SK-N-SH (cell line): Measurements from ENCODE around the gene CEACAM16. TPM values are rescaled to one million over a fixed set of nuclear protein-coding genes. Genes with fewer than 3 reads are reported as not detected.

ENCODE experiments used
- CTCF ChIA-PET: fragments of 300-600, 350-600 bp; formaldehyde crosslinking; extraction: SDS; loops from one replicate; lab custom pipeline; 2021; lab: Yijun Ruan, JAX
- POLR2A ChIA-PET: fragments of 350-600 bp; sonication (Branson Sonifier 250); formaldehyde crosslinking; extraction: SDS; loops from one replicate; lab custom pipeline; 2020; ENCODE audit warnings: antibody characterized with exemption, inconsistent platforms; lab: Yijun Ruan, JAX
- DNase-seq: peaks from one replicate; pipeline ENCODE4 v3.0.0; 2012
- H2AFZ ChIP-seq: fragments of 200-600 bp; sonication (generic); 2 replicates; pipeline ENCODE4 v1.8.1; 2016; ENCODE audit warnings: antibody characterized with exemption, mild to moderate bottlenecking, low read depth
- H3F3A ChIP-seq: fragments of 200-600 bp; sonication (generic); replicated peaks from 2 replicates; pipeline ENCODE3; 2016; ENCODE audit warnings: antibody characterized with exemption, mild to moderate bottlenecking; ENCODE audit not compliant: insufficient read depth
- H3K27ac ChIP-seq, 2 experiments: fragments of 200-500 bp in 1 of 2; fragments of 200-600 bp in 1 of 2; sonication (Bioruptor generic) in 1 of 2; sonication (generic), shearing (Covaris generic) in 1 of 2; 2 replicates each; pipeline versions ENCODE4 v1.5.1 to v1.6.1; 2014 to 2016; ENCODE audit warnings: low read depth in 2 of 2, inconsistent platforms in 1 of 2, low read length in 1 of 2, mild to moderate bottlenecking in 1 of 2, mixed read lengths in 1 of 2
- H3K27me3 ChIP-seq: fragments of 200-600 bp; sonication (generic), shearing (Covaris generic); 2 replicates; pipeline ENCODE4 v1.6.1; 2016; ENCODE audit warnings: mixed run types; ENCODE audit not compliant: insufficient read depth
- H3K36me3 ChIP-seq, 2 experiments: fragments of 200-500 bp in 1 of 2; fragments of 200-600 bp in 1 of 2; sonication (Bioruptor generic) in 1 of 2; sonication (generic) in 1 of 2; replicated peaks in 1 of 2; 2 replicates each; pipeline versions ENCODE3 to v1.5.1; 2014 to 2016; ENCODE audit warnings: low read length in 1 of 2, mild to moderate bottlenecking in 1 of 2; ENCODE audit not compliant: insufficient read depth in 2 of 2, control insufficient read depth in 1 of 2
- H3K4me1 ChIP-seq, 2 experiments: fragments of 200-500 bp in 1 of 2; fragments of 200-600 bp in 1 of 2; sonication (Bioruptor generic) in 1 of 2; sonication (generic), shearing (Covaris generic) in 1 of 2; 2 replicates each; pipeline versions ENCODE4 v1.5.1 to v1.6.1; 2014 to 2016; ENCODE audit warnings: low read depth in 1 of 2, low read length in 1 of 2, mixed run types in 1 of 2; ENCODE audit not compliant: insufficient read depth in 2 of 2, control insufficient read depth in 1 of 2
- H3K4me2 ChIP-seq: fragments of 200-600 bp; sonication (generic), shearing (Covaris generic); 2 replicates; pipeline ENCODE4 v1.6.1; 2017; ENCODE audit warnings: mixed run types
- H3K4me3 ChIP-seq, 2 experiments: fragments of 200-500 bp in 1 of 2; fragments of 200-600 bp in 1 of 2; sonication (Bioruptor generic) in 1 of 2; sonication (generic), shearing (Covaris generic) in 1 of 2; 2 replicates each; pipeline versions ENCODE4 v1.5.1 to v1.8.1; 2014 to 2016; ENCODE audit warnings: low read depth in 2 of 2, inconsistent platforms in 1 of 2, low read length in 1 of 2, mild to moderate bottlenecking in 1 of 2, mixed read lengths in 1 of 2, moderate library complexity in 1 of 2
- H3K79me2 ChIP-seq: fragments of 200-600 bp; sonication (generic); 2 replicates; pipeline ENCODE4 v1.8.1; 2017; ENCODE audit warnings: mild to moderate bottlenecking; ENCODE audit not compliant: insufficient read depth
- H3K9ac ChIP-seq: fragments of 200-600 bp; sonication (generic); 2 replicates; pipeline ENCODE4 v1.6.1; 2017; ENCODE audit warnings: mixed run types
- H3K9me2 ChIP-seq: fragments of 200-600 bp; sonication (generic); 2 replicates; pipeline ENCODE4 v1.6.1; 2017; ENCODE audit warnings: mixed run types
- H3K9me3 ChIP-seq: fragments of 200-600 bp; sonication (generic); 2 replicates; pipeline ENCODE4 v1.6.1; 2017; ENCODE audit warnings: mixed run types, mild to moderate bottlenecking, moderate library complexity
- H4K20me1 ChIP-seq: fragments of 200-600 bp; sonication (generic); 2 replicates; pipeline ENCODE4 v1.6.1; 2017; ENCODE audit warnings: mild to moderate bottlenecking, mixed run types; ENCODE audit not compliant: insufficient read depth
- ELF1 ChIP-seq: IDR thresholded peaks from 2 replicates; pipeline ENCODE4 v1.4.0; 2012
- EZH2phosphoT487 ChIP-seq: fragments of 200-600 bp; sonication (generic); IDR thresholded peaks from 2 replicates; pipeline ENCODE4 v1.6.1; 2017; ENCODE audit warnings: low read depth, mixed run types, mild to moderate bottlenecking, antibody characterized with exemption, moderate library complexity, borderline replicate concordance
- FOSL2 ChIP-seq: IDR thresholded peaks from 2 replicates; pipeline ENCODE4 v1.4.0; 2012; ENCODE audit warnings: low read depth, mild to moderate bottlenecking, moderate library complexity, borderline replicate concordance
- FOXM1 ChIP-seq: IDR thresholded peaks from 2 replicates; pipeline ENCODE4 v1.4.0; 2012; ENCODE audit warnings: low read depth, mild to moderate bottlenecking
- GABPA ChIP-seq: IDR thresholded peaks from 2 replicates; pipeline ENCODE4 v1.4.0; 2012; ENCODE audit warnings: low read depth, mild to moderate bottlenecking
- GATA2 ChIP-seq: sonication (generic); formaldehyde crosslinking; IDR thresholded peaks from 2 replicates; pipeline ENCODE4 v1.5.0; 2020; ENCODE audit warnings: mild to moderate bottlenecking, missing genetic modification reagents
- JUND ChIP-seq: IDR thresholded peaks from 2 replicates; pipeline ENCODE4 v1.4.0; 2012
- MXI1 ChIP-seq: IDR thresholded peaks from 2 replicates; pipeline ENCODE4 v1.6.1; 2012; ENCODE audit warnings: mild to moderate bottlenecking, low read depth, low read length, improper control_type of control experiment
- NRF1 ChIP-seq: IDR thresholded peaks from 2 replicates; pipeline ENCODE4 v1.6.1; 2012; ENCODE audit warnings: low read depth, mild to moderate bottlenecking, low read length
- POLR2AphosphoS5 ChIP-seq: IDR thresholded peaks from 2 replicates; pipeline ENCODE4 v1.6.1; 2012; ENCODE audit warnings: low read depth, low read length
- SIN3A ChIP-seq: IDR thresholded peaks from 2 replicates; pipeline ENCODE4 v1.6.1; 2012; ENCODE audit warnings: low read depth, mild to moderate bottlenecking, low read length, moderate library complexity, borderline replicate concordance
- SMC3 ChIP-seq: IDR thresholded peaks from 2 replicates; pipeline ENCODE4 v1.6.1; 2012; ENCODE audit warnings: low read depth, low read length, improper control_type of control experiment
- TCF12 ChIP-seq: IDR thresholded peaks from 2 replicates; pipeline ENCODE4 v1.4.0; 2012
- TEAD4 ChIP-seq: IDR thresholded peaks from 2 replicates; pipeline ENCODE4 v1.4.0; 2012; ENCODE audit warnings: mild to moderate bottlenecking, borderline replicate concordance; ENCODE audit not compliant: insufficient read depth
- YY1 ChIP-seq: IDR thresholded peaks from 2 replicates; pipeline ENCODE4 v1.4.0; 2012; ENCODE audit warnings: low read depth, mild to moderate bottlenecking
- WGBS: methylation state at CpG from one replicate; pipeline ENCODE4 v1.1.6; 2017; ENCODE audit warnings: low lambda C conversion rate; 5-methylcytosine and 5-hydroxymethylcytosine counted together
- polyA plus RNA-seq, 3 experiments: library from polyadenylated mRNA; depleted of rRNA; stranded (reverse); fragments of >200 nt; gene quantifications; 2 replicates each; pipeline ENCODE4 v1.2.3, GENCODE V29; 2012
- TF ChIP-seq, protein P1 (sequence below): fragments of 150-350 bp; IDR thresholded peaks from 2 replicates; pipeline ENCODE4 v1.6.1; 2016; ENCODE audit warnings: mild to moderate bottlenecking, low read depth, low read length
- TF ChIP-seq, protein P2 (sequence below): IDR thresholded peaks from 2 replicates; pipeline ENCODE4 v1.4.0; 2012; ENCODE audit warnings: low read depth
- TF ChIP-seq, protein P3 (sequence below): IDR thresholded peaks from 2 replicates; pipeline ENCODE4 v1.4.0; 2012; ENCODE audit warnings: low read depth, borderline replicate concordance
- TF ChIP-seq, protein P4 (sequence below): fragments of 150-350 bp; IDR thresholded peaks from 2 replicates; pipeline ENCODE4 v1.6.1; 2017; ENCODE audit warnings: antibody characterized with exemption, low read length, low read depth, borderline replicate concordance

The CEACAM16 gene
- polyA plus RNA-seq, 1 of the 3 experiments (the other 2 are of a cell fraction) = not detected

DNA sequence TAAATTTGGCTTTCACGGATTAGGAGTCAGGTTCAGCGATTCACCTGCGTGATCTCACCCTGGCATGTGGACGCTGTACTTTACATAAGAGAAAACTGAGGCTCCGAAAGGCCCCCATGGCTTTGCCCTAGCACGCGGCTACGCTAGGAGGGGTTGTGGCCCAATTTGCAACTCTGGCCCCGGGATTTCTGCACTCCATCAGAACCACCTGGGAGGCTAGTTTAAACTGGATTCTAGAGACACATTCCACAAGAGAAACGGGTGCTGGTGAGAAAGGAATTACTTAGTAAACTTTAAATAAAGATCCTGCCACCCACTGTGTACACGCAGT is 55.8 kb downstream of the CEACAM16 start:
- Histone ChIP-seq H3K4me1 (peaks cover 21 to 27% of the 10 kb centered on the region in 2 experiments; a peak in 3 of 4 replicates), H3K79me2 (peaks cover 21% of the 10 kb centered on the region)
- CTCF ChIA-PET = interaction anchor here (1.0 to 8.7 kb wide), 6 partner anchors 16 to 184 kb away, joined by 3 to 86 read pairs (median 8); no protein-coding TSS in a partner anchor

More for the DNA sequence above, 55.8 kb downstream of the CEACAM16 start:
- Histone ChIP-seq H3K4me3 (no peak overlapping the region), H3K36me3 (peaks cover 13 to 20% of the 10 kb centered on the region in 2 experiments), H3K27me3 (no peaks in the 10 kb centered on the region), H3K9me3 (no peaks in the 10 kb centered on the region), H2AFZ (no peak overlapping the region), H3K4me2 (peak overlapping the region; percentile 83), H3K9ac (peak overlapping the region; percentile 54; the same call in 1 of the 2 replicates), H4K20me1 (peaks cover 5% of the 10 kb centered on the region; the same call in 1 of the 2 replicates), H3F3A (peaks cover 19% of the 10 kb centered on the region), H3K27ac (peak overlapping the region; percentile 17 to 64; a peak in 3 of 4 replicates), H3K9me2 (no peaks in the 10 kb centered on the region)
- TF ChIP-seq EZH2phosphoT487 (no peak), FOSL2 (no peak), POLR2AphosphoS5 (no peak), ELF1 (no peak), GABPA (no peak), MXI1 (no peak), GATA2 (CRISPR knock-in tag) (no peak), TEAD4 (no peak), SIN3A (no peak), JUND (no peak), SMC3 (no peak), YY1 (no peak), TCF12 (no peak), NRF1 (no peak), FOXM1 (no peak)
- TF ChIP-seq, protein P1, sequence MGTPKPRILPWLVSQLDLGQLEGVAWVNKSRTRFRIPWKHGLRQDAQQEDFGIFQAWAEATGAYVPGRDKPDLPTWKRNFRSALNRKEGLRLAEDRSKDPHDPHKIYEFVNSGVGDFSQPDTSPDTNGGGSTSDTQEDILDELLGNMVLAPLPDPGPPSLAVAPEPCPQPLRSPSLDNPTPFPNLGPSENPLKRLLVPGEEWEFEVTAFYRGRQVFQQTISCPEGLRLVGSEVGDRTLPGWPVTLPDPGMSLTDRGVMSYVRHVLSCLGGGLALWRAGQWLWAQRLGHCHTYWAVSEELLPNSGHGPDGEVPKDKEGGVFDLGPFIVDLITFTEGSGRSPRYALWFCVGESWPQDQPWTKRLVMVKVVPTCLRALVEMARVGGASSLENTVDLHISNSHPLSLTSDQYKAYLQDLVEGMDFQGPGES = no peak
- TF ChIP-seq, protein P2, sequence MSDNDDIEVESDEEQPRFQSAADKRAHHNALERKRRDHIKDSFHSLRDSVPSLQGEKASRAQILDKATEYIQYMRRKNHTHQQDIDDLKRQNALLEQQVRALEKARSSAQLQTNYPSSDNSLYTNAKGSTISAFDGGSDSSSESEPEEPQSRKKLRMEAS = no peak
- TF ChIP-seq, protein P3, sequence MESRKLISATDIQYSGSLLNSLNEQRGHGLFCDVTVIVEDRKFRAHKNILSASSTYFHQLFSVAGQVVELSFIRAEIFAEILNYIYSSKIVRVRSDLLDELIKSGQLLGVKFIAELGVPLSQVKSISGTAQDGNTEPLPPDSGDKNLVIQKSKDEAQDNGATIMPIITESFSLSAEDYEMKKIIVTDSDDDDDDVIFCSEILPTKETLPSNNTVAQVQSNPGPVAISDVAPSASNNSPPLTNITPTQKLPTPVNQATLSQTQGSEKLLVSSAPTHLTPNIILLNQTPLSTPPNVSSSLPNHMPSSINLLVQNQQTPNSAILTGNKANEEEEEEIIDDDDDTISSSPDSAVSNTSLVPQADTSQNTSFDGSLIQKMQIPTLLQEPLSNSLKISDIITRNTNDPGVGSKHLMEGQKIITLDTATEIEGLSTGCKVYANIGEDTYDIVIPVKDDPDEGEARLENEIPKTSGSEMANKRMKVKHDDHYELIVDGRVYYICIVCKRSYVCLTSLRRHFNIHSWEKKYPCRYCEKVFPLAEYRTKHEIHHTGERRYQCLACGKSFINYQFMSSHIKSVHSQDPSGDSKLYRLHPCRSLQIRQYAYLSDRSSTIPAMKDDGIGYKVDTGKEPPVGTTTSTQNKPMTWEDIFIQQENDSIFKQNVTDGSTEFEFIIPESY = no peak
- TF ChIP-seq, protein P4, sequence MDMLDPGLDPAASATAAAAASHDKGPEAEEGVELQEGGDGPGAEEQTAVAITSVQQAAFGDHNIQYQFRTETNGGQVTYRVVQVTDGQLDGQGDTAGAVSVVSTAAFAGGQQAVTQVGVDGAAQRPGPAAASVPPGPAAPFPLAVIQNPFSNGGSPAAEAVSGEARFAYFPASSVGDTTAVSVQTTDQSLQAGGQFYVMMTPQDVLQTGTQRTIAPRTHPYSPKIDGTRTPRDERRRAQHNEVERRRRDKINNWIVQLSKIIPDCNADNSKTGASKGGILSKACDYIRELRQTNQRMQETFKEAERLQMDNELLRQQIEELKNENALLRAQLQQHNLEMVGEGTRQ = no peak
- POLR2A ChIA-PET = no interaction called here
- no peak for DNase-seq
- 71% methylated on average over 11 of the region's 11 CpGs for WGBS
